Activated CD8-positive, alpha-beta memory T cell treated with anti-CD3 and anti-CD28 coated beads, Interleukin-2, amount 50 U/mL, for 4 hours (primary cell): ENCODE results near the gene RHOF.

Source experiments
- DNase-seq: peaks from one replicate; pipeline ENCODE4 v3.0.0-alpha.2; 2020

The RHOF gene

GRCh38 chr12:121793440-121793837 lies at the start of gene RHOF:
RHOF (minus strand) TSS chr12:121793688; CDS start chr12:121793633, 55 bp downstream.
- peak; percentile 70 for DNase-seq

DNA sequence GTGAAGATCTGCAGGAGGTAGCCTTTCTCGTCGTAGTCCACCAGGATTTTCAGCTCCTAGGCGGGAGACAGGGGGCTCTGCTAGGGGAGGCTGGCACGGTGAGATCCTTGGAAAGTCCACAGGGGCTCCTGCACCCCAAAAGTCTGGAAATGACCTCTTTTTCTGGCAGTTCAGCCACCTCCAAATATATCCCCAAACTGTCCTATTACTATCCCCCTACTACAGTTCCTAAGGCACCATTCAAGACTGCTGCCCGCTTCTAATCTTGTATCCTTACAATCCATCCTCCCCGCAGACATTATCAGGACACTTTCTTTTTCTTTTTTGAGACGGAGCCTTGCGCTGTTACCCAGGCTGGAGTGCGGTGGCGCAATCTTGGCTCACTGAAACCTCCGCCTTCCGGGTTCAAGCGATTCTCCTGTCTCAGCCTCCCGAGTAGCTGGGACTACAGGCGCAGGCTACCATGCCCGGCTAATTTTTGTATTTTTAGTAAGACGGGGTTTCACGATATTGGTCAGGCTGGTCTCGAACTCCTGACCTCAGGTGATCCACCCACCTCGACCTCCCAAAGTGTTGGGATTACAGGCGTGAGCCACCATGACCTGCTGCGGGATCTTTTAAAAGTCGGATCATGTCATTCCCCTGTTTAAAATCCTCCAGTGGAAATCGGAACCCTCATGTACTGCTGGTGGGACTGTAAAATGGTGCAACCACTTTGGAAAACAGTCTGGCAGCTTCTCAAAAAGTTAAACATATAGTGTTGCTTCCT lies 46.7 kb upstream of the RHOF start:
- no peak for DNase-seq

GRCh38 chr12:121839106-121839992 lies 45.9 kb upstream of the RHOF start:
- DNase-seq: peak; percentile 100

- DNase-seq: no peak
Measured at GRCh38 chr12:121838126-121838525, 44.6 kb upstream of the RHOF start.

DNA sequence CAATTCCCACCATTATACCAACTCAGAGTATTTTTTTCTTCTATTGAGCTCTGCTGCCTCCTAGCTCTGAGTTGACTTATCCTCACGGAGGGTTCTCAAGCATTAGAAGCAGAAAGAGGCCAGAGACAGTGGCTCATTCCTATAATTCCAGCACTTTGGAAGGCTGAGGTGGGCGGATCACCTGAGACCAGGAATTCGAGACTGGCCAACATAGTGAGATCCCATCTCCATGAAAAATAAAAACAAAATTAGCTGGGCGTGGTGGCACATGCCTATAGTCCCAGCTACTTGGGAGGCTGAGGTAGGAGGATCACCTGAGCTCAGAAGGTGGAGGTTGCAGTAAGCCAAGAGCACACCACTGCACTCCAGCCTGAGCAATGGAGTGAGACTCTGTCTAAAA lies 44.2 kb upstream of the RHOF start:
- no peak for DNase-seq

DNA sequence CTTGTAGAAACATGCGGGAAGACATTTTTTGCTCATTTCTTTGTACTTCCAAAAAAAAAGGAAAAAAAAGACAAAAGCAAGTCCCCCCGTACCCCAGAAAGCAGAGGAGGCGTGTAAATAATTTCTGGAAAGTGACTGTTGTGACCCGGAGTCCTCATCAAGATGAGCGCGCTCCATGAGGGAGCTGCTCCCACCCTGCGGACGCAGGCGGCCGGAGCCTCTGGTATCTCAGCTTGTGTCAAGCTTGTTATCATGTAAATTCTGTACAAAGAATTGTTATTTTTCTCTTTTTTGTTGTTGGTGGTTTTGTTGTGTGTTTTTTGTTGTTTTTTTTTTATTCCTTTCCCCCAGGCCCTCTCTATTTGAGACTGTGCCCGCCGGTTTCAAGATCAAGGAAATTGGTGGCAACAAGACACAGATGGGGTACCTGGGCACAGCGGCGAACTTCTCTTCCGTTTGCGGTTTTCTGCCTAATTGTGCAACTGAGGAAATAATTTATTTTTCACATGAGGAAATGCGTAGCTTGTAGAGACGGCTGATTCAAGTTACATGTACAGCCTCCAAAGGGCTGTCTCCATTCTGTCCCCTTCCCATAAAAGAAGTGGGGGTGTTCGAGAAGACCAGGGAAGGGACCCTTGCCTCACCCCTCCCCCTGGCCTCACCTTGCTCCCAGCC lies 38.2 kb upstream of the RHOF start:
- no peak for DNase-seq

DNA sequence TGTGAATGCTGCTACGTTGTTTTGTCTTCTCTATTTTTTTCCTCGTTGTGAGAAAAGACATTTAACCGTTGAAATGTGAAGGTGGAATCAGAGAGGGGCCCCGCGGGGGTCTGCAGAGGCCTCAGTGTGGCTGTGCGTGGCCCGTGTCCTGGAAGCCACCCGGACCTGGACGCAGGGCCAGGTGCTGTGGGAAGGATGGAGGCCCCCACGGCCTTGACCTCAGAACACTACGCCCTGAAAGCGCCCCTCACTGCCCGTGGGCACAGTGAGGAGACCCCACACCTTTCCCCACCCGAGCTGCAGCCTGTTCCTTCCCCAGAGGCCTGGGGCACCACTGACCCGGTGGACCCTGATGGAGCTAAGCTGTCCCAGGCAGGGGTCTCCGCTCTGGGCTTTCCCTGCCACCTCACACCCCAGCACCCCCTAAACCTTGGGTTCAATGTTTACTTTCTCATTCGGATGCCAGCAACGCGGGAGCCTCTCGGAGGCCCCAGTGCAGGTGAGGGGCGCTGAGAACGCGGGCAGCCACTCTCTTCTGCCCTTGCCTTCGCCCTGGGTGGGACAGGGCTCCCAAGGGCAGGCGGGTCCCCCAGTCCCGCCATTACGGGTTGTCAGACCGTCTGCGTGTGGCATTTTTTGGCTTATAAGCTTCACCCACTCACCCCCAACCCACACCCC lies 37.2 kb upstream of the RHOF start:
- no peak for DNase-seq

DNA sequence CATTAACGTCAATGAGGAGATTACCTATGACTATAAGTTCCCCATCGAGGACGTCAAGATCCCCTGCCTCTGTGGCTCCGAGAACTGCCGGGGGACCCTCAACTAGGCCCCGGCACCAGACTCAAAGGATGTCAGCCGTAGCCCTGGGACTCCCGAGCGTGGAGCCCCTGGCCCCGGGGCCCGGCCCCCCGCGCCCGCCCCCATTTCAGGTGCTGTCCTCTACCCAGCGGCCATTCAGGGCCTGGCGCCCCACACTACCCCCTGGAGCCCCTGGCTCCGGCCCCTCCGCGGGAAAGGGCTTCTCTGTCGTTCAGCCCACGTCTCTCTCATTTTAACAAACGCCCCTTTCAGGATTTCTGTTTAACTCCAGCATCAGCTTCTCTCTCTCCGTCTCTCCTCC lies 36.6 kb upstream of the RHOF start:
- no peak for DNase-seq

GRCh38 chr12:121829250-121829918 lies 35.9 kb upstream of the RHOF start:
- DNase-seq: no peak

DNA sequence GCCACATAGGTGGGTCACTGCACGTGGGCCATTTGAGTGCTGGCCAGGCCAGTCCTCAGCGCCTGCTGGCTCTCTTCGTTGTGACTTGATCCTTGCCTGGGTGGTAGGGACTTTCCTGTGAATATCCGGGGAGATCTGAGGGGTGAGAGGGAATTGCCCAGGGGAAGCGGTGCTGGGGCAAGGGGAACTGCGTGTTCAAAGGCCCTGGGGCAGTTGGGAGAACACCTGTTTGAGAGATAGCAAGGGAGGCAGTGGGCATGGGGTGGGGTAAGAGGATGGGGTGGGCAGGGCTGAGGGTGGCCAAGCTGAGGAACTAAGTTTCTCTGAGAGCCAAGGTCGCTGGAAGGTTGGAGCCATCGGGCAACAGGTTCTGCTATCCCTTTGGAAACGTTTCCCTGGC lies 35.3 kb upstream of the RHOF start:
- no peak for DNase-seq

- no peak for DNase-seq
Measured at GRCh38 chr12:121828306-121828705, 34.8 kb upstream of the RHOF start.

GRCh38 chr12:121827351-121828099 lies 34.0 kb upstream of the RHOF start:
- DNase-seq: no peak

GRCh38 chr12:121826318-121827150 lies 33.0 kb upstream of the RHOF start:
- no peak for DNase-seq

- no peak for DNase-seq
Measured at GRCh38 chr12:121825041-121825523, 31.6 kb upstream of the RHOF start.

- DNase-seq: no peak
Measured at GRCh38 chr12:121823727-121824115, 30.2 kb upstream of the RHOF start.

GRCh38 chr12:121823101-121823726 lies 29.7 kb upstream of the RHOF start:
- no peak for DNase-seq

GRCh38 chr12:121822393-121823100 lies 29.1 kb upstream of the RHOF start:
- DNase-seq: no peak

GRCh38 chr12:121820056-121820455 lies 26.6 kb upstream of the RHOF start:
- no peak for DNase-seq

- no peak for DNase-seq
Measured at GRCh38 chr12:121819212-121819949, 25.9 kb upstream of the RHOF start.
